Ramos (cell line): ENCODE results near the gene DENND5A.

Source experiments
- in situ Hi-C: fragments of 300-500 bp; cut with MboI; formaldehyde crosslinking; loops from one replicate; pipeline ENCODE4 v1.14.3; 2022; ENCODE audit warnings: low sequenced_read_pairs; ENCODE audit not compliant: unreplicated experiment

DENND5A gene

DNA sequence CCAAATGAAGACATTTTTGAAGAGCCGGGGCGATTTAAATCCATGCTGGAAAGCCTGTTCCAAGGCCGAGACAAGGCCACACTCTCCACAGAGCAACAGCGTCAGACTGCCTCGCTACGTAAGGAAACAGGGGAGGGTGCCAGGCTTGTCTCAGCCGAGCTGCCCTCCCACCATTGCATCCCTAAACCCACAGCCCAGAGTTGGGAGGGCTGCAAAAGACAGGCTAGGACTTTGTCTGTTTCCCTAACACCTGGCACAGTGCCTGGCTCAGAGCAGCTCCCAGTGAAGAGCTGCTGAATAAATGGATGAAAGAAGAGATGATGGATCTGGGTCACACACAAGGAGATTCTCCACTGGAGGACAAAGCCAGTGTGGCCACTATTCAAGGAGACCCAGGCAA is 122.4 kb downstream of the DENND5A start:
- in situ Hi-C loops: no loop called here

DNA sequence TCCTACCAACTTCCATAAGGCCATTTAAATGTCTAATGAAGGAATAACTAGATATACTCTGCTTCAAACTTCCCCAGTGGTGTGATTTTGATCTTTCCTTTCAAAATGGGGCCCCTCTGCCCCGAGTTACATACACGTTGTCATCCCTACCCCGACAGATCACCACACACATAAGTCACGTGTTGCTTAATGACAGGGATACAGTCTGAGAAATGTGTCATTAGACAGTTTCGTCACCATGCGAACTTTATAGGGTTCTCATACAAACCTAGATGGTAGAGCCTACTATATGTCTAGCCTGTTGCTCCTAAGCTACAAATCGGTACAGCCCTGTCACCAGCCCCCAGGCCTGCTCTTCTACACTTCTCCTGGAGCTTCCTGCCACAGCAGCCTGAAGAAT is 124.0 kb downstream of the DENND5A start:
- in situ Hi-C loops: no loop called here

DNA sequence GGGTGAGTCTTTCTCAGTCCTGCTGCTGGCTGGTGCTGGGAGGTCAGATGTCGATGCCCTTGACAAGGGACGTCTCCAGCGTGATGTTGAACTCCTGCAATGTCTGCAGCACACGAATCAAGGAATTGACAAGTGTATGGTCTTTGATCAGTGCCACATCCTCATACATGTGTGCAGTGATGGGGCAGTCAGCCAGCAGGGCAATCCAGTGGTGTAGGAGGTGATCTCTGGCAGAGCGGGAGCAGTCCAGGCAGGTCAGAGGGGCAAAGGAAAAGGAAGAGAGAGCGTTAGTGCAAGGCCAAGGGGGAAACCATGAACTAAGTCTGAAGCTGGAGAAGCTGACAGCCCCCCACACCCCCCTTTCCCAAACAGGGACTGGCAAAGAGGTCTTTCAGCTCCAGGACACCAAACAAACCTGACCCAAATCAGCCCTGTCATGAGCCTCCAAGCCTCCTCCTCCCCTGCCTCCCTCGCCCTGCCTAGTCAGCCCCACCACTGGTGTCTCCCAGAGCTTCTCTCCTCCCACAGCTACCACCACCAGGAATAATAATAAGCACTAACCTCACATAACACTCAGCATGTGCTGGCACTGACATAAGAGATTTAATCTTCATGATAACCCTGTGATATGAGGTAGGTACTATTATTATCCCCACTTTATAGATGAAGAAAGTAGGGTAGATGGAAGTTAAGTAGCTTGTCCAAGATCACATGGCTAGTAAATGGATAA is 125.4 kb downstream of the DENND5A start:
- in situ Hi-C loops: no loop called here

DNA sequence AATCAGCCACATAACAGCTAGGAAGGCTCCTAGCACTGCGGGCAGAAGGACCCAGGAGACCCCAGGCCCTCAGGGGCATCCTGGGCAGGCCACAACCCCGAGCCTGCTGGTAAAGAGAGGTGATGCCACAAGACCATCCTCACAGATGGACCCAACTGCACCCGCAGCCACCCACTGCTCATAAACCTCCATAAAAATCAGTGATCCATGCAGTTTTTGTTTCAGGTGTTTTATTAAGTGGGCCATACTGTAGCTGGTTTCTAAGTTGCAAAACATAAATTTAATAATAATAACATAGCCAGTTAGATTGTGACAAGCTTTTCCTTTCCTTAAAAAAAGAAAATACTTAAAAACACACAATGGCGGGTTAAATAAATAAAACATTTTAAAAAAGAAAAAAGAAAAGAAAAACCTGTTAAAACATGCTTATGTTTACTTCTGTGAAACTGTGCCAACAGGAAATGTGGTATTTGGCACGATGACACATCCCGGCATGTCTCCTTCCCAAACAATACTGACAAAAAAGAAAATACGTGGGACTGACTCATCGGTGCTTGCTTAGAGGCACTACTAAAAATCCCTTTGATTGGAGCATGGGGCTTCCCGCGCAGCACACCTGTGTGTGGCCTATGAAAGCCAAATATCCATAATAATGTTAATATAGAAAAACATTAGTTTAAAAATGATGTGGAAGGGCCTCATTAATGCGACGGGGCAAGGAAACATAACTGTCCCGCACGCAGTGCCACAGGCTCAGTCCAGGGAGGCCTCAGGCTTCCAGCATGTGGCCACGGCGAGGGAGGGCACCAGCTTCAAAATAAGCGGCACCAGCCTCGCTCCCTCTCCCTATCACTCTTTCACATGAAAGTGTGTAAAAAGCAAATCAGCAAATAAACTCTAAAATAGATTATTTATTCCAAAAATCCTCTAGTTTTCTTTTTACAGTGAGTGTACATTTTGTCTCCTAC is 126.3 kb downstream of the DENND5A start:
- in situ Hi-C loops: no loop called here

DNA sequence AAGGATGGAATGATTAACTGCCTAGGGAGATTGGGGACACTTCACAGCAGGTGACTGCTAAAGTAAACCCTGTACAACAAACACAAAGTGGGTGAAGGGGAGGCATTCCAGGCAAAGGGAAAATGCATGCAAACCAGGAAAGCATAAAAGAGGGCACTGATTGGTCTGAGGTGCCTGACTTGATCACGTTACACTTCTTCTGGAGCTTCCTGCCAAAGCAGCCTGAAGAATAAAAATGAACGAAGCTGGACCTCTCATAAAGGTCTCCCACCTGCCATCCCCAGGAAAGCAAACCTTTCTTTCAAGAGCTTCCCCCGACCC is 127.1 kb downstream of the DENND5A start:
- in situ Hi-C loops: no loop called here

DNA sequence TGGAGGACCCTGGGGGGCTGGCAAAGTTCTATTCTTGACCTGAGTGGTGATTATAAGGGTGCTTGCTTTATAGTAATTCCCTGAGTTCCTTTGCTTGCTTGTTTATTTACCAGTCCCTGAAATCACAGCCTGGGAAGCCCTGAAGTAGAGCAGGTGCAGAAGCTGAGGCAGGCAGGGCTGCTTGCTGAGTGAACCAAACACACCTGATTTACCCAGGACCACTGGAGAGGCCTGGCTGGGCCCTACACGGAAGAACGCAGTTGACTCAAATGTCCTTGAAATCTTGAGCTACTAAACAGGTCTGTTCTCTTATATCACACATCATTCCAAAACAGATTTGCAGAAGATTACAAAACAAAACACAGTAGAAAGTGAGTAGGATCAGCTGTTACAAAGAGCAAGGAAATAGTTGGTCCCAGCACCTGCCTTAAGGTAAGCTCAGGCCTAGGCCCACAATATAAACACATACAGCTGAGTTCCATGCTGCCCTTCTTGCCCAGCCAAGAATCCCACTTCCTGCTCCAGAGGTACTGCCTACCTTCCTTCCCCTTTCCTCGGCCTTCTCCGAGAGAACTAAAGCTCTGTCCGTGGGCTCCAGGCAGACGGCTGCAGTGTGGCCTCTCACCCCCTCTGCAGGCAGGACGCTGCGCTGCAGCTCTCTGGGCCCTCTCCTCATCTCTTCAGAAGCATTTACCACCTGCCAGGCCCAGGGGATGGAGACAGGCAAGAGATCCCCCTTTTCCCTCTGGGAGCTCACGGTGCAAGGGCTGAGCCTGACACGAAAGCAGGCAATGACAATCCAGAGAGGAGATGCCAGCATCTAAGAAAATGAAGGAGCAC is 127.6 kb downstream of the DENND5A start:
- in situ Hi-C loops: no loop called here

DNA sequence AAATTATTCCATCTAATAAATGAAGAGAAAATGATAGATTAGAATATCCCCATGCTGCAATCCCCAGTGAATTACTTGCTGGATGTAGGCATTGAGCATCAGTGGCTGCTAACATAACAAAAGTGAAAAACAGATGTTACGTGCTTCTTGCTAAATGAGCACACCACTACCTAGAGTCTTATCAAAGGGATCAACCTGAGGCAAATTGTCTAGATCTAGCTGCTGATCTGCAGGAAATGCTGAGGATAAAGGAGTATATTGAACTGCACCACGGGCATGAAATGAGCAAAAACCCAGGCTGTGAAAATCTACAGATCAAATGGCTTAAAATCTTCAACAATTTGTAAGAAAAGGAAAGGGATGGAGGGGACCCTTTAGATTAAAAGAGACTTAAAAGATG is 128.4 kb downstream of the DENND5A start:
- in situ Hi-C loops: no loop called here

DNA sequence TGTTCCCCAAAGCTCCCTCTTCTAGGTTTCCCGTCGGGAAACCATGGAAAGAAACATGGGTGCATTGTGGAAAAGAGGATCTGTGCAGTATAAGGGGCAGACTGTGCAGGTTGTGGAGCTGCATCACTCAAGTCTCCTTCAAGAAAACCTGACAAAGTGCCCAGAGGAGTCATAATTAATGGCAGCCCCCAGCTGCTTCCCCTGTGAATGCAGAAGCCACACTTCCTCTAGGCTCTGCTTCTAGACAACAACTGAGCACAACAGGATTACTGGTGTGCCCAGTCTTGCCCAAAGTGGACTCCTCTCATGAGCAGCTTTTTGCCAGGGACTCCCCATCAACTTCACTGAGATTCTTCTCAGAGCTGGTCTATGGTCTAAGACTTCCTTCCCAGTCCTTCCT is 131.2 kb downstream of the DENND5A start:
- in situ Hi-C loops: no loop called here

DNA sequence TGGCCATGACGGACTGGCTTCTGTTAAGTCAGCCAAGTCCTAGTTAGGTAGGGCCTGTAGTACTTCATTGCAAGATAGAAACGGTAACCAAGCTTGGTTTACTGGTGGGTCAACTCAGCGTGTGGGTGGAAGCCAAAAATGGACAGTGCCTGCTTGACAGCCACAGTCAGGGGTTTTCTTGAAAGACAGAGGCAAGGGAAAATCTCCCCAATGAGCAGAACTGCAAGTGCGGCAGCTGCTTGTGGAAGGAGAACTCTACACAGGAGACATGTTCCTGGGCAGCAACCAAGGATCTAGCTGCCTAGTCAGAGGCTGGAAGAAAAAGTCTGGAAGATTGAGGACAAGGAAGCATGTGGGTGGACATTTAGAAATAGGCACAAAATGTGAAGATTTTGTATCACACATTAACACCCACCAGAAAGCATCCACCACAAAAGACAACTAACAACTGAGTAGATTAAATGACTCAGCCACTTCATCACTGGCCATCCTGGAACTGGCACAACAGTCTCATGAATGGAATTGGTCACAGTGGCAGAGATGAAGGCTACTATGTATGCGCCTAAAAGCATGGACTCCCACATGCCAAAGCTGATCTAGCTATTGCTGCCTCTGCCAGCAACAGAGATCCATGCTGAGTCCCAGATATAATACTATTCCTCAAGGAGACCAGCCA is 132.8 kb downstream of the DENND5A start:
- in situ Hi-C loops: no loop called here

- in situ Hi-C loops: no loop called here
These were observed 134.9 kb downstream of the DENND5A start for GRCh38 chr11:9130297-9130696.

- in situ Hi-C loops: no loop called here
These were observed 138.5 kb downstream of the DENND5A start for GRCh38 chr11:9126636-9127035.

DNA sequence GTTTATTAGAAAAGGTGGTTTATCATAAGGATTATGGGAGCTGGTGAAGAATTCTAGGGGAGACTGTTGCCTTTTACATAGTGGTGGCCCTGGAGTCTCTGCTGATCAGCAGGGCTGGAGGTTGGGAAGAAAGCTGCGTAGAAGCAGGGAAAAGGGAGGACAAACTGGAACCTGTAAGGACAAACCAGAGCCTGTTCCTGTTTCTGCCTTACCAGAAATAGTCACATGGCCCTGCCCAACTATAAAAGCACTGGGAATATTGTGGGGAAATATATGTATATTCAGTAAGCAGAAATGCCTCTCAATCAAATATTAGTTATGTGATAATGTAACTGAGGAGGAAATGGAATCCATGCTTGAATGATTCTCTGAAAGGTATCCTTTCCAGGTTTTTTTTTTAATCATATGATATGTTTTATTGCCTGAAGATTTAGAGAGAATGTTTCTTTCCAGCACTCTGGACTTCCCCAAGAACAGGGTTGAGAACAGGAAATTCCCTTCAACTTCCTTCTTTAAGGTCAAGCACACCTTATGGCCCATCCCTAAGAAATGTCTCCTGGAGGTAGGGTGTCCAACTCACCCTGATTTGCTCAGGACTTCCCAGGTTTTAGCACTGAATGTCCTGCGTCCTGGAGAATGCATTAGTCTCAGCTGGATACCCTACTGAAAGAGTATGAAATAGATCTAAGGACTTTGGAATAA is 139.8 kb downstream of the DENND5A start:
- in situ Hi-C loops: no loop called here

GRCh38 chr11:9123595-9124304 is 141.4 kb downstream of the DENND5A start:
- in situ Hi-C loops: no loop called here

DNA sequence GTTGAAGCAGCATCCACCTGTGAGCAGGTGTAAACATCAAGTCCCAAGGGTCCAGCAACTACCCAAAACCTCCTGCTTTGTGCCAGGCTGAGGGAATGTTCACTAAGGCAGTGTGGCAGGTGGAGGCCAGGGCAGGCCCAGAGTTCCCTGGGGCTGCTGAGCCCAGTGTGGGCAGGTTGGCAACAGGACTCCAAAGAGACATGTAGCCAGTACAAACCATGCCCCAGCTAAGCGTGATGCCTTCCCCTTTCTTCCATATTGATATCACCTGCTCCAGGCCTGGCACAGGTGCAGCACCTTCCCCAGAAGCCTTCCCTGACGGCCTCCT is 143.7 kb downstream of the DENND5A start:
- in situ Hi-C loops: no loop called here

- in situ Hi-C loops: no loop called here
These were observed 144.3 kb downstream of the DENND5A start for GRCh38 chr11:9120664-9121468.

GRCh38 chr11:9118277-9118676 is 146.9 kb downstream of the DENND5A start:
- in situ Hi-C loops: no loop called here

DNA sequence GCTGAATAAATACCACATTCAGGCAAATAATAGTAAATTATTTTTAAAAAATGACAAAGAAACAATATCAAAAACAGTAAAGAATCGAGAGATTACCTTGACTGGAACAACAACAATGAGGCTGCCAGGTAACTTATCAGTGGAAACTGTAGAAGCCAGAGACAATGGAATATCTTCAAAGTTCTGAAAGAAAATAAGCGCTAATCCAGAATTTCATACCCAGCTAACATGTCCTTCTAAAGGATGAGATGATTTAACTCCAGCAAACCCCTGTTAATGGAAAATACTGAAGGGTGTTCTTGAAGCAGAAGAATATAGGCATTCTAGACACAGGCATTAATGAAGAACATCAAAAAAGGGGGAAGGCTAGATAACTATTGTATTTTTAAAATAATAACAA is 153.1 kb downstream of the DENND5A start:
- in situ Hi-C loops: no loop called here
